Motor neuron (in vitro differentiated cells): ENCODE data around the gene GNG13. TPM values are rescaled to one million over a fixed set of nuclear protein-coding genes. Genes with fewer than 3 reads are reported as not detected.
A peak's percentile ranks its signal among the peaks of the same experiment; 100 is the strongest.

Experiments used
- ATAC-seq, 8 experiments: fragments of 200-7000 bp; cut with Tn5 transposase; replicated peaks in 6 of 8; 2 replicates each; pipeline ENCODE4 v1.8.0; 2021; ENCODE audit warnings: mild to moderate bottlenecking in 8 of 8, moderate library complexity in 8 of 8
- H3K27ac ChIP-seq, 2 donors: fragments of 250-450 bp; sonication (Bioruptor Pico); 2 replicates each; pipeline ENCODE4 v1.9.0; 2021; ENCODE audit warnings: antibody characterized with exemption in 2 of 2, mild to moderate bottlenecking in 2 of 2, moderate library complexity in 1 of 2
- H3K4me1 ChIP-seq, 2 donors: fragments of 250-450 bp; sonication (Bioruptor Pico); replicated peaks in 1 of 2; 2 replicates each; pipeline ENCODE4 v1.6.1; 2021; ENCODE audit warnings: antibody characterized with exemption in 2 of 2, mild to moderate bottlenecking in 2 of 2, moderate library complexity in 1 of 2
- H3K4me3 ChIP-seq, 5 donors: fragments of 250-450 bp; sonication (Bioruptor Pico); 2 replicates each; pipeline ENCODE4 v1.9.0; 2021; ENCODE audit warnings: antibody characterized with exemption in 5 of 5, mild to moderate bottlenecking in 5 of 5, moderate library complexity in 4 of 5
- WGBS, 10 experiments: fragments of 450-650 bp; shearing (Covaris generic); methylation state at CpG; one replicate each; pipeline ENCODE4 v1.0.0; 2022; 5-methylcytosine and 5-hydroxymethylcytosine counted together
- in situ Hi-C, 9 experiments: fragments of 400-800 bp; cut with MboI; loops; one replicate each; pipeline ENCODE4 v1.15.0; 2021; ENCODE audit warnings: low sequenced_read_pairs in 9 of 9, low pct_unique_long_range_greater_than_20kb in 2 of 9; ENCODE audit not compliant: unreplicated experiment in 9 of 9
- total RNA-seq, 8 experiments: library from RNA; unstranded; fragments of 300-600 nt; gene quantifications; 2 replicates each; pipeline versions ENCODE4 v1.2.3 to v1.2.4, GENCODE V29; 2022

The GNG13 gene, protein sequence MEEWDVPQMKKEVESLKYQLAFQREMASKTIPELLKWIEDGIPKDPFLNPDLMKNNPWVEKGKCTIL
- total RNA-seq = 1 to 10 TPM in 2 of 8 experiments, under 1 TPM in 3, not detected in 3; 0.56 to 2.8 (median 0.85) TPM

DNA sequence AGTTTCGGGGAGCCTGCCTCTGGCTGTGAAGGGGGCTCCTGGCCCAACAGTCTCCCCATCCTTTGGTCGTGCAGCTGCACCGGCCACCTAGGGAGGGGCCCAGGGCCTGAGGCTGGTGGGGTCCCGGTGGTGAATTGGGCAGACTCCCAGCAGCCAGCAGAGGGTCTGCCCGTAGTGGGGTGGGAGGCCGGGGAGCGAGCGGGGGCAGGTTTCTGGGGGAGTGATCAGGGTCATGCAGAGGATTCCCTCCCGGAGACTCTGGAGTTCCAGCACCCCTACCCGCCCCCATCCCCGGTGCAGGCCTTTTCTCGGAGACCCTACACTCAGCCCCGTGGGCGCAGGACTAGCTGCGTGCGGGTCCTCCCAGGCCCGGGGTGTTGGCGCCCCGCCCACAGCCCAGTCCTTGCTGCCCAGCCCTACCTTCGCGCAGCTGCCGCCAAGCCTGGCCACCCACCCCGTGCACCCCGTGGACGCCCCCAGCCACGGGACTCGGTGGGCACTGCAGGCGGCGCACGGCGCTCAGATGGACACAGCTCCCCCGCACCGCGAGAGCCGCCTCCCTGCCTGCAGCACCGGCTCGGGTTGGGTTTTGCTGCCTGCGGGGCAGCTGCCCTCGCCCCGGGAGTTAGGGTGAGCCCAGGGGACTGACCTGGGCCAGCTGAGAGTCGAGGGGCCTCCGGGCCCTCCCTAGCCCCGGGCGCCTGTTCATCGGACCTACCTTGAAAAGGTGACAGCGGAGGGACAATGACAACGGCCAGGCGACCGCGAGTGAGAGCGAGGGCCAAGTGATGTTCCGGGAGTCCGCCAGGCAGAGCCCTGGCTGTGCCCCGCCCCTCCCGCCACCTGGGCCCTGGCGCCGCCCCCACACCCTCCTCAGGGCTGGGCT is at the start of gene GNG13:
Gene GNG13 (minus strand): TSS at position 787 of the 886 bp plus-strand sequence. CDS start 1,657 bp downstream, outside the sequence.
- Histone ChIP-seq H3K4me3 (peak within 1 kb of the TSS in 2 of 5 donors; percentile 5 to 11), H3K27ac (no peak within 1 kb of the TSS), H3K4me1 (peaks cover 10 to 15% of the 10 kb centered on the region in 2 donors)
- peak; percentile 44 to 60 (median 50) for ATAC-seq
- WGBS, 10 experiments = 0 to 4% methylated on average over 5 to 9 of the region's 57 CpGs; no CpG with 5 or more reads in 8 of the 10 experiments
- in situ Hi-C loops = loop anchor here in 5 of 9 experiments (25.0 kb wide), 1 partner anchor 262 kb away; the partner anchor contains the start of gene SSTR5 (in 5 of the 5)

- 29 to 100% (median 86%) methylated on average over 1 to 16 of the region's 44 CpGs; no CpG with 5 or more reads in 2 of the 10 experiments for WGBS, 10 experiments
- no peak for ATAC-seq
- Histone ChIP-seq H3K4me1 (no peaks in the 10 kb centered on the region), H3K4me3 (no peak overlapping the region), H3K27ac (no peak overlapping the region)
- in situ Hi-C loops = no loop called here
Measured at GRCh38 chr16:848510-849253, 48.1 kb upstream of the GNG13 start.

DNA sequence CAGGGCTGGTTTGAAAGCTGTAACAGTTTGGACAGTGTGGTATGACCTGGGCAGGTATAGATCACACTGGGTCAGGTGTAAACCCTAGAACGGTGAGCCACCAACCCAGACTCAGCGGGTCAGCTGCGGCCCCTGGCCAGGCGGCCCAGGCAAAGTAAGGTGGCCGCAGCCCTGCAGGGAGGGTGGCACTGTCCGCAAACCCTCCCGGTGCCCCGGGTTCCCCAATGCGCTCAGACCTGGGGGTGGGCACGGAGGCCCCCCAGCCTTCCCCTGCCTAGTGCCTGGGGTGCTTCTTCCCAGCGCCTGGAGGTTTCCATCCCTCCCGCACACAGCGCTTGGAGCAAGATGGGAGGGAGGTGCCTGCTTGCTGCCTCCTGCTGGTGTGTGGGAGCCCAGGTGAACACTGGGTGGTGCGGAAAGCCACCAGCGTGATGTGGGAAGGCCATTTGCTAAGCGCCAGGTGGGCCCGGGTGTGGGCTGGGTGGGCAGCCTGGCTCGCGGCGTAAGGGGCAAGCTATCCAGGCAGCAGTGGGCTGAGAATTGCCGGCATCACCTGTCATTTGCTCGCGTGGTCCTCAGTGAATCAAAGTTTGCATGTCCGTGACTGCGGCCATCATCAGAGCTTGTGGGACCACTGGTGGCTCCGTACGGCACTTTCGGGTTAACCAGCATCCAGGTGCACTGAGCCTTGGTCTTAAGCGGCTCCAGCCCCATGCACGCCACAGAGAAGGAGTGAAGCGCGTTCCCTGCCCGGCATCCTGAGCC is 47.3 kb upstream of the GNG13 start:
- H3K27ac ChIP-seq = no peak overlapping the region
- 40 to 100% (median 93%) methylated on average over 2 to 7 of the region's 33 CpGs; no CpG with 5 or more reads in 4 of the 10 experiments for WGBS, 10 experiments
- no peak overlapping the region for H3K4me3 ChIP-seq
- in situ Hi-C loops = no loop called here
- no peak for ATAC-seq
- peaks cover 3% of the 10 kb centered on the region in 2 donors for H3K4me1 ChIP-seq

DNA sequence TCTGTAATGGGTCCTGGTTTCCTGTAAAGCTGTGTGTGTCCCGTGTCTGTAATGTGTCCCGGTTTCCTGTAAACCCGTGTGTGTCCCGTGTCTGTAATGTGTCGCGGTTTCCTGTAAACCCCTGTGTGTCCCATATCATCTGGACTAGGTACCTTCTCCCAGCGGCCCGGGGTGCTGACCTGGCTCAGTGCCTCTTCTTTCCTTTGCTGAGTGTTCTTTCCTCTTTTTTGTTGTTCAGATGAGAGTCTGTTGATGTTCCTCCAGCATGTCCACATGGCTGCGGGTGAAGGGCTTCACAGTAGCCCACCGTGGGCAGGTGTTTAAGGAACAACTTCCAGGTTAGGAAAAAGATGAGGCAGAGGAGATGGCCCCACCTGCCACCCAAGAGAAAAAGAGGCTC is 46.6 kb upstream of the GNG13 start:
- in situ Hi-C loops = no loop called here
- 54 to 100% (median 86%) methylated on average over 2 to 4 of the region's 10 CpGs; no CpG with 5 or more reads in 6 of the 10 experiments for WGBS, 10 experiments
- no peak for ATAC-seq
- H3K4me1 ChIP-seq = peaks cover 10% of the 10 kb centered on the region in 2 donors
- no peak overlapping the region for H3K27ac ChIP-seq
- no peak overlapping the region for H3K4me3 ChIP-seq

DNA sequence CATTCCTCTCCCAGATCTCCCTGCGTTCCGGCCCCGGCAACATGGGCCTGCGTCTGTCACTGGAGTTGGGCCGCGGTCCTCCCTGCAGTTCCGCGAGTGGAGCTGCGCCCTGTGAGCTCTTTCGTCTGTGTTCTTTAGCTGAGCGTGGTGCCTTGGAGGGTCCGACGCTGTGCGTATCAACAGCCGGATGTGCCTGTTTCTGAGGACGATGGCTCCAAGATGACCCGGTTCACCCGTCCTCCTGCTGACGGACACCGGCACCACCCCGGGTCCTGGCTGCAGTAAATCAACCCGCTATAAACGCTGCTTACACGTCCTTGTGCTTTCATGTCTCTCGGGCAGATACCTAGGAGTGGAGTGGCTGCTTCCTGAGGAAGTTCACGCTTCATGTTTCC is 44.8 kb upstream of the GNG13 start:
- H3K27ac ChIP-seq = no peak overlapping the region
- 31 to 95% (median 81%) methylated on average over 2 to 13 of the region's 26 CpGs; no CpG with 5 or more reads in 4 of the 10 experiments for WGBS, 10 experiments
- H3K4me1 ChIP-seq = peaks cover 16 to 22% of the 10 kb centered on the region in 2 donors
- in situ Hi-C loops = no loop called here
- no peak overlapping the region for H3K4me3 ChIP-seq
- ATAC-seq = no peak

DNA sequence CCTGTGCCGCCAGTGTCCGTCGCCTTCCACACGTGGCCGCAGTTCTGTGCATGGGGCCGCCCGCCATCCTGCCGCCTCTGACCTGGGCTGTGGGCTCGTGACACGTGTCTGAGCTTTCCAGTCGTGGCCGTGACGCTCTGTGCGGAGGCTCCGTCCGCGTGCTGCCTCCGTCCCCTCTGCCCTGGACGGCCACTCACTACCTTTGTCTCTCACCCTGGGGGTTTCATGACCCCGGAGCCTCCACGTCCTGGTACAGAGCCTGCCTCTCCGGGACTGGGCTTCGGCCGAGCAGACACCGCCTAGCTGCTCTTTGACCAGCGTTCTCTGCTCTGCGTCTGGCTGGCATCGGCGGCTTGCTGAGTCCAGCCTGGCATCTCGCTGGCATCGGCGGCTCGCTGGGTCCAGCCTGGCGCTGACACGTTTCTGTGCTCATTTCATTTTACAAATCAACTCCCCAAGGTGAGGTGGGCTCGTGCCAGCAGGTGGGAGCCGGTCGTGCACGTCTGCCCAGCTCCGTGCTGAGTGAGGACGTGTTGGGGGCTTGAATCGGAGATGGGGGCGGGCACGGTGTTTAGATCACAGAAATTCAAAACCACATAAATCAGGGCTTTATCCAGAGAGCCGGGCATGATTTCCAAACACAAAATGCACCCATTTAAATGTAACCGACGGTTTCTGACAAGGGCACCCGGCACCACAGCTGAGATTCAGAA is 44.3 kb upstream of the GNG13 start:
- 87 to 100% (median 91%) methylated on average over 1 to 20 of the region's 48 CpGs; no CpG with 5 or more reads in 3 of the 10 experiments for WGBS, 10 experiments
- no peak for ATAC-seq
- Histone ChIP-seq H3K4me1 (peaks cover 16 to 25% of the 10 kb centered on the region in 2 donors), H3K27ac (no peak overlapping the region), H3K4me3 (no peak overlapping the region)
- in situ Hi-C loops = no loop called here

GRCh38 chr16:843771-844170 is 43.2 kb upstream of the GNG13 start:
- ATAC-seq = no peak
- in situ Hi-C loops = no loop called here
- no peak overlapping the region for H3K4me3 ChIP-seq
- WGBS, 10 experiments = no CpG with 5 or more reads among the region's 20 CpGs
- peaks cover 16 to 25% of the 10 kb centered on the region in 2 donors for H3K4me1 ChIP-seq
- H3K27ac ChIP-seq = no peak overlapping the region

DNA sequence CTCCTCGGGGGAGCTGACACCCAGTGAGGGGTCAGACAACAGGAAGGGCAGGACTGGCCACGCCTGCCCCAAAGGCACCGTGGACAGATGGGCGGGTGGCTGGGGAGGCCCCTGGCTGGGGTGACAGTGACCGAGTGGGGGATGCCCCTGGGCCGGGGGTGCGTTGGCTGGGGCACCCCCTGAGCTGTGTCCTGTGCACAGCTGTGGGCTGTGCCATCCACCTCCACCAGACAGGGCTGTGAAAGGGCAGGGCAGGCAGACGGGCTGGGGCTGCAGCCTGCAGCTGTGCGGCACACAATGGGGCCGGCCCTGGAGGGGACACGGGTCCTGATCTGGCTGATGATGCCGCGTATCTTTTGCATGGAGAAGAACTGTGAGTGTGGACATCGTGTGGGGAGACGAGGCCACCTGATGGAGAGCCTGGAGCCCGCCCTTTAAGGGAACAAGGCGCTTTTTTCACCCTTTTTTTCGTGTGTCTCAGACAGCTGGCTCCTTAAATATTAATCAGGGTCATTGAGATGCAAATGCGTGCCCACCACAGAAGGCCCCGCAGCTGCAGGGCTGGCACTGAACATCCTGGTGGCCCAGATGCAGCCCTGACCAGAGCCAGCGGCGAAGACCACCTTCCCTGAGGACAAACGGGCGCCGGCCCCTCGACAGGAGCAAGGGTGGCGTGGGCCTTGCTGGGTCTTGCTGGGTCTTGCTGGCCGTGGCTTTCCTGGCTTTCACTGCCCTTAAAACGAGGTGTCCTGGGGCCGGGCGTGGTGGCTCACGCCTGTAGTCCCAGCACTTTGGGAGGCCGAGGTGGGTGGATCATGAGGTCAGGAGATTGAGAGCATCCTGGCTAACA is 42.4 kb upstream of the GNG13 start:
- Histone ChIP-seq H3K4me1 (peaks cover 16 to 25% of the 10 kb centered on the region in 2 donors), H3K27ac (peak overlapping the region; percentile 71 to 85), H3K4me3 (no peak overlapping the region)
- peak in 5 of 8 experiments; percentile 28 to 51 (median 31) for ATAC-seq
- in situ Hi-C loops = no loop called here
- 17 to 80% (median 56%) methylated on average over 1 to 6 of the region's 33 CpGs; no CpG with 5 or more reads in 6 of the 10 experiments for WGBS, 10 experiments

- H3K27ac ChIP-seq = peak overlapping the region; percentile 71 to 85
- peak in 7 of 8 experiments; percentile 23 to 96 (median 95) for ATAC-seq
- peaks cover 16 to 25% of the 10 kb centered on the region in 2 donors for H3K4me1 ChIP-seq
- in situ Hi-C loops = no loop called here
- no peak overlapping the region for H3K4me3 ChIP-seq
- 57 to 67% methylated on average over 6 to 10 of the region's 19 CpGs; no CpG with 5 or more reads in 8 of the 10 experiments for WGBS, 10 experiments
Measured at GRCh38 chr16:842061-842476, 41.5 kb upstream of the GNG13 start.

DNA sequence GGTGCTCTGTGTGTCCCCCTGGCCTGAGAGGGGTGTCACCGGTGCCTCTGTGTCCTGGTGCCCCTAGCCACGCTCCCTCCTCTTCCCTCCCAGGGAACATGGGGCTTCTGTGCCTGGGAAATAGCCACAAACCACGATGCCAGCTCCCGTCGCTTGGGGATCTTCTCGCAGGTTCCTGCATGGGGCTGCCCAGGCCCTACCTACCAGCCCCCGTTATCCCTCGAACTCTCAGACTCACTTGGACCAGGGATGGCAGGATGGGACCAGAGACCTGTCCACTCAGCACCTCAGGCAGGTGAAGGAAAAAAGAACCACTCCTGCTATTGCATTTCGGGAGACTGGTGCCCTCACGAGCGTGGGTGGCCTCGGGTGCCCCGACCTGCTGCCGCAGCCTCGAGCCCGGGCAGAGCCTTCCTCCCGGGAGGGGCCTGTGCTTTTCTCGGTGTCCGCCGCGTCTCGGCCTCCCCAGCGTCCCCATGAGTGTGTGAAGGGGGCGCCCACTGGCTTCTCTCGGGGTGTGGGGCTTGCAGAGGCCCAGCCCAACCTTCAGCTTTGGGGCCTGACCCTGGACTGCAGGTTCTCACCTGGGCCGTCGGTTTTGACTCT is 41.0 kb upstream of the GNG13 start:
- ATAC-seq = no peak
- 20 to 40% methylated on average over 1 to 2 of the region's 27 CpGs; no CpG with 5 or more reads in 8 of the 10 experiments for WGBS, 10 experiments
- peak overlapping the region; percentile 20 to 63 for H3K27ac ChIP-seq
- peaks cover 16 to 25% of the 10 kb centered on the region in 2 donors for H3K4me1 ChIP-seq
- H3K4me3 ChIP-seq = no peak overlapping the region
- in situ Hi-C loops = no loop called here
